ENCODE results near the gene FBXL16. TPM values are rescaled to one million over a fixed set of nuclear protein-coding genes. Genes with fewer than 3 reads are reported as not detected.

Gene FBXL16
- polyA plus RNA-seq, 1 experiment: 0.67 TPM

DNA sequence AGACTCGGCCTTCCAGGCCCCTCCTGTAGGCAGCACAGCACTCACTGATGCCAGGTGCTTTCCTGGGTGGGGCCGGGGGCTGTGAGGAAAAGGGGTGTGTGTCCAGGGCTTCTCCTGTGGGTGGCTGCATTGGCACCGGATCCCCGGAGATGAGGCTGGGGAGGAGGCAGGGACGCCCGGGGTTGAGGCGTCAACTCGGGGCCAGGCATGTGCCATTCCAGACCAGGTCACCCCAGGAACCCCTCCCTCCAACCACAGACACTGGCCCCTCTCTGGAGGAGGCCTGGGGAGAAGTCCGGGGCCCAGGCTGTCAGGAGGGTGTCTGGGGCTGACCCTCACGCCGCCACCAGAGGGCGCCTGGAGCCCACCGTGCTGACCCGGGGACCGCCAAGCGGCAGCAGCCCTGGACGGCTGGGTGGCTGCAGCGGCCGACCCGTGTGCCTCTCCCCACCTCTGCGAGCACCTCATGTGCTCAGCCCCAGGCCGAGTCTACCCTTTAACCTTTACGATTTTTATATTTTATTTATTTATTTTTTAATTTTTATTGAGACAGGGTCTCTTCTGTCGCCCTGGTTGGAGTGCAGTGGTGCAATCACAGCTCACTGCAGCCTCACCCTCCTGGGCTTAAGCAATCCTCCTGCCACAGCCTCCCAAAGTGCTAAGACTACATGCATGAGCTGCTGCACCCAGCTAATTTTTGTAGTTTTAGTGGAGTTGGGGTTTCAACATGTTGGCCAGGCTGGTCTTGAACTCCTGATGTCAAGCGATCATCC lies 6.1 kb upstream of the FBXL16 start:
- POLR2A ChIA-PET: no interaction called here
- DNase-seq (ENCODE audit: low read depth): no peak
- H3K4me3 ChIP-seq (ENCODE audit: low read depth, low read length): no peak overlapping the region

DNA sequence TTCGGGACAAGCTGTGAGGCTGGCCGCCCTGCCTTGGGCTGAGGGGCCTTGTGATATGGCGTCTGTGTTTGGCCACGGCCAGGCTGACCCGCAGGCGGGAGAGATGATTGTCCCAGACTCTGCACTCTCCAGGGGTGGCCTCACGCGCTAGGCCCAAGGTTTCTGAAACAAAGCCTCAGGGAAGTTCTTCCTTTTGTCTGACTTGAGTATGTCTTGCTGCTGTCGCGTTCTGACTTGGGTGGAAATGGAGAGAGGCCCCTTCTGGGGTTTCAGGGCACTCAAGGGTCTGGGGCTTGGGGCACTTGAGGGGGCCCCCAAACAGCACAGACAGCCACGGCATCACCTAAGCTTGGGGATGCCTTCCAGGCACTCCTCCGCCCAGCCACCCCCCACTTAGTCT lies 5.5 kb upstream of the FBXL16 start:
- POLR2A ChIA-PET: no interaction called here
- H3K27me3 ChIP-seq (ENCODE audit: control insufficient read depth, insufficient read depth, low read length): peaks cover 17% of the 10 kb centered on the region
- TF ChIP-seq, protein P1, sequence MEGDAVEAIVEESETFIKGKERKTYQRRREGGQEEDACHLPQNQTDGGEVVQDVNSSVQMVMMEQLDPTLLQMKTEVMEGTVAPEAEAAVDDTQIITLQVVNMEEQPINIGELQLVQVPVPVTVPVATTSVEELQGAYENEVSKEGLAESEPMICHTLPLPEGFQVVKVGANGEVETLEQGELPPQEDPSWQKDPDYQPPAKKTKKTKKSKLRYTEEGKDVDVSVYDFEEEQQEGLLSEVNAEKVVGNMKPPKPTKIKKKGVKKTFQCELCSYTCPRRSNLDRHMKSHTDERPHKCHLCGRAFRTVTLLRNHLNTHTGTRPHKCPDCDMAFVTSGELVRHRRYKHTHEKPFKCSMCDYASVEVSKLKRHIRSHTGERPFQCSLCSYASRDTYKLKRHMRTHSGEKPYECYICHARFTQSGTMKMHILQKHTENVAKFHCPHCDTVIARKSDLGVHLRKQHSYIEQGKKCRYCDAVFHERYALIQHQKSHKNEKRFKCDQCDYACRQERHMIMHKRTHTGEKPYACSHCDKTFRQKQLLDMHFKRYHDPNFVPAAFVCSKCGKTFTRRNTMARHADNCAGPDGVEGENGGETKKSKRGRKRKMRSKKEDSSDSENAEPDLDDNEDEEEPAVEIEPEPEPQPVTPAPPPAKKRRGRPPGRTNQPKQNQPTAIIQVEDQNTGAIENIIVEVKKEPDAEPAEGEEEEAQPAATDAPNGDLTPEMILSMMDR (IDR thresholded peaks at IDR 0.05; ENCODE audit: insufficient read depth, low read depth, low read length): no peak
- CTCF ChIA-PET: interaction anchor here (0.6 to 5.2 kb wide), 10 partner anchors 12 to 390 kb away, joined by 3 to 47 read pairs (median 4); partner anchors contain the start of genes CCDC78, CHTF18 and RPUSD1
- no peak overlapping the region for H3K4me3 ChIP-seq (ENCODE audit: low read depth, low read length)
- no peak for DNase-seq (ENCODE audit: low read depth)
- no peaks in the 10 kb centered on the region for H3K36me3 ChIP-seq (ENCODE audit: control insufficient read depth, insufficient read depth, low read length)

More for the DNA sequence above, 6.1 kb upstream of the FBXL16 start:
- TF ChIP-seq, protein P1 (IDR thresholded peaks at IDR 0.05; ENCODE audit: insufficient read depth, low read depth, low read length): peak; percentile 93
- CTCF ChIA-PET: interaction anchor here (0.6 to 5.5 kb wide), 35 partner anchors 8 to 494 kb away, joined by 3 to 120 read pairs (median 4); partner anchors contain the start of genes ANTKMT, CCDC78, CHTF18 and HAGHL
- Histone ChIP-seq H3K36me3 (ENCODE audit: control insufficient read depth, insufficient read depth, low read length) (no peaks in the 10 kb centered on the region), H3K27me3 (ENCODE audit: control insufficient read depth, insufficient read depth, low read length) (peaks cover 14% of the 10 kb centered on the region)

DNA sequence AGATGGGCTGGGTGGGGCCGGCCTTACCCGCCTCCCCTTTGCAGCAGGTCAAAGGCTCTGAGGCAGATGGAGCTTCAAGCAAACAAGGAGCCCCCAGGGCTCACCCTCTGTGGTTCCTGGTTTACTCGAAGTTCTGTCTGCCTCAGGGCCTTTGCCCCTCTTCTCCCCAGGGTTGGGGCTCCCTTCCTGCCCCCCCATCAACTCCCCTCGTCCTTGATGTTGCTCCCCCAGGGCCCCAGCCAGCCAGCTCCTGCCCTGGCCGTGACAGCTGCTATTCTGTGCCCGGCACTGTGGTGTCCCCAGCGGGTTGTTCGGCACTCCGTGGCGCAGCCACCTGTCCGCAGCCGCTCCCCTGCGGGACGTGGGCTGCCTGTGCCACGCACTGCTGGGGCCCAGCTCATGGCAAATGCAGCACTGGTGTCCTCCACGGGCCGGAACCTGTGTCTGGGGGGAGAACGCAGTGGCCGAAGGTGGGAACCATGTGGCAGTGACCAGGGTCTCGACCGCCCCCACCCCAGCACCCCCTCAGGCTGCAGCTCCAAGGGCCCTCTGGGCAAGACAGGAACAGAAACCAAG lies 5.0 kb upstream of the FBXL16 start:
- TF ChIP-seq, protein P1 (IDR thresholded peaks at IDR 0.05; ENCODE audit: insufficient read depth, low read depth, low read length): no peak
- no peak for DNase-seq (ENCODE audit: low read depth)
- ChIA-PET POLR2A (no interaction called here), CTCF (interaction anchor here (0.6 to 5.2 kb wide), 12 partner anchors 12 to 391 kb away, joined by 3 to 47 read pairs (median 4); partner anchors contain the start of genes CCDC78, CHTF18, JMJD8 and RPUSD1)
- H3K4me3 ChIP-seq (ENCODE audit: low read depth, low read length): no peak overlapping the region
- H3K36me3 ChIP-seq (ENCODE audit: control insufficient read depth, insufficient read depth, low read length): no peaks in the 10 kb centered on the region
- H3K27me3 ChIP-seq (ENCODE audit: control insufficient read depth, insufficient read depth, low read length): peaks cover 17% of the 10 kb centered on the region

DNA sequence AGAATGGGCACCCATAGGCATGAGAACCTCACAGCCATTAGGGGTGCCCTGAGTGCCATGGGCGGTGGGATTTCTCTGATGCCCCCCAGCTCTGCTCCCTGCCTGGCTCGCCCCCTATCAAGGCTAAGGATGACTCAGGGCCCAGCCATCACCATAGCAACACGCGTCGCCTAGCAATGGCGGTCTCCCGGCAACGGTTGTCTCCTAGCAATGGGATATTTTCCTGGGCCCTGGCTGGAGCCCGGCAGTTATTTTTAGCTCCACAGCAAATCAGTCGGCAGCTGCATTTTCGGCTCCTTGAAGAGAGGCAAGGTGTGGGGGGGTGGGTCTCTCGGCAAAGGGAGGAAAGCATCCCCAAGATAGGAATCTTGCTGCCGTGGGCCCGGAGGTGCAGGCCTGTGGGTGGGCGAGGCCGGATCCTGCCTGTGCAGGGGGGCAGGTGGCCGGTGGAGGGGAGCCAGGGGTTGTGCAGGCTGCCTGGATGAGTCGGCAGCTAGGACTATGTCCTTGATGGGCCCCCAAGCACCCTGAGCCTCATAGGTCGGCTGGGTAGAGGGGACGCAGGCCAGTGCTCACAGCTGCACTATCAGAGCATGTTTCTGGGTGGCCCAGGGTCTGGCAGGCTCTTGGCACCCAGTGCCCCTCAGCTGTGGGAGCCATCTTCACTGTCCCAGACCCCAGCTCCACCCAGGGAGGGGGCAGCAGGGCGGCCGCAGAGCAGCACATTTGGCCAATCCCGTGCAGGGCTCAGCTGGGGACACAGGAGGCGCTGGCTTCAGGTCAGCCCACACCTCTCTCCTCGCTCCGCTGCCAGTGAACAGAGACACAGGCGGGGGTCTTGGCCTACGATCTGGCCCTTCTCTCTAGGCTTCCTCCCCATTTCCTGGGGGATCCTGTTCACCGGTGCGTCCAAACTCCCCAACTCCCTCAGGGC lies 4.2 kb upstream of the FBXL16 start:
- DNase-seq (ENCODE audit: low read depth): no peak
- Histone ChIP-seq H3K27me3 (ENCODE audit: control insufficient read depth, insufficient read depth, low read length) (peaks cover 17% of the 10 kb centered on the region), H3K4me3 (ENCODE audit: low read depth, low read length) (no peak overlapping the region), H3K36me3 (ENCODE audit: control insufficient read depth, insufficient read depth, low read length) (no peaks in the 10 kb centered on the region)
- ChIA-PET CTCF (interaction anchor here (1.1 to 5.2 kb wide), 9 partner anchors 13 to 377 kb away, joined by 3 to 47 read pairs (median 4); partner anchors contain the start of genes CCDC78, CHTF18, JMJD8 and RPUSD1), POLR2A (no interaction called here)
- TF ChIP-seq, protein P1 (IDR thresholded peaks at IDR 0.05; ENCODE audit: insufficient read depth, low read depth, low read length): 0 out of 2 replicates have a peak, but pooled peaks have one; percentile 5
